ENCODE results near the gene CLOCK.

GRCh38 chr4:55458611-55459010, 88.1 kb downstream of the CLOCK start:
- TF ChIP-seq CTCF (IDR thresholded peaks at IDR 0.05), result no peak
- no peak for TF ChIP-seq POLR2A (IDR thresholded peaks at IDR 0.05)
- TF ChIP-seq EP300 (IDR thresholded peaks at IDR 0.05), result no peak
- TF ChIP-seq POLR2AphosphoS5 (IDR thresholded peaks at IDR 0.05), result no peak
